SU-DHL-6 (cell line): ENCODE data around the gene TBC1D22A.

Source experiments
- EZH2phosphoT487 ChIP-seq: fragments of 200-600 bp; sonication (generic), shearing (Covaris generic); conservative IDR thresholded peaks from 2 replicates; pipeline ENCODE4 v1.6.1; 2018; ENCODE audit warnings: mild to moderate bottlenecking, antibody characterized with exemption, low read length, moderate library complexity, mixed read lengths
- TF ChIP-seq, protein P1 (sequence below): fragments of 200-600 bp; sonication (generic); IDR thresholded peaks from one replicate; pipeline ENCODE4 v1.5.1; 2017; ENCODE audit warnings: antibody characterized with exemption, mild to moderate bottlenecking, low read length, moderate library complexity; ENCODE audit not compliant: insufficient read depth, poor library complexity, severe bottlenecking

- TF ChIP-seq, protein P1, sequence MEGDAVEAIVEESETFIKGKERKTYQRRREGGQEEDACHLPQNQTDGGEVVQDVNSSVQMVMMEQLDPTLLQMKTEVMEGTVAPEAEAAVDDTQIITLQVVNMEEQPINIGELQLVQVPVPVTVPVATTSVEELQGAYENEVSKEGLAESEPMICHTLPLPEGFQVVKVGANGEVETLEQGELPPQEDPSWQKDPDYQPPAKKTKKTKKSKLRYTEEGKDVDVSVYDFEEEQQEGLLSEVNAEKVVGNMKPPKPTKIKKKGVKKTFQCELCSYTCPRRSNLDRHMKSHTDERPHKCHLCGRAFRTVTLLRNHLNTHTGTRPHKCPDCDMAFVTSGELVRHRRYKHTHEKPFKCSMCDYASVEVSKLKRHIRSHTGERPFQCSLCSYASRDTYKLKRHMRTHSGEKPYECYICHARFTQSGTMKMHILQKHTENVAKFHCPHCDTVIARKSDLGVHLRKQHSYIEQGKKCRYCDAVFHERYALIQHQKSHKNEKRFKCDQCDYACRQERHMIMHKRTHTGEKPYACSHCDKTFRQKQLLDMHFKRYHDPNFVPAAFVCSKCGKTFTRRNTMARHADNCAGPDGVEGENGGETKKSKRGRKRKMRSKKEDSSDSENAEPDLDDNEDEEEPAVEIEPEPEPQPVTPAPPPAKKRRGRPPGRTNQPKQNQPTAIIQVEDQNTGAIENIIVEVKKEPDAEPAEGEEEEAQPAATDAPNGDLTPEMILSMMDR = no peak
- TF ChIP-seq EZH2phosphoT487 = no peak
Observed at GRCh38 chr22:46737105-46737975, 25.1 kb upstream of the TBC1D22A start.
